Activated CD4-positive, alpha-beta T cell treated with anti-CD3 and anti-CD28 coated beads, Interleukin-2, amount 50 U/mL, for 24 hours (primary cell): ENCODE results near the gene C16orf87.
A peak's percentile ranks its signal among the peaks of the same experiment; 100 is the strongest.
"Not testable (repeated sequence)": the region's sequence is repeated elsewhere in the genome, so short reads cannot be mapped to it uniquely, and the experiment has no call there.

ENCODE experiments used
- DNase-seq, 2 donors: peaks; one replicate each; pipeline ENCODE4 v3.0.0-alpha.2; 2020; ENCODE audit warnings: low read depth in 1 of 2, low spot score in 1 of 2

Gene C16orf87

GRCh38 chr16:46830902-46831647, at the start of gene C16orf87:
Gene C16orf87, minus strand, starts transcription at chr16:46831180. Its CDS starts 31 bp downstream, at chr16:46831149.
- DNase-seq = peak; percentile 78 to 84

- DNase-seq = no peak
These were observed 44.3 kb upstream of the C16orf87 start for GRCh38 chr16:46875243-46875642.

- DNase-seq = no peak
These were observed 42.2 kb upstream of the C16orf87 start for GRCh38 chr16:46873201-46873600.

GRCh38 chr16:46871597-46871996, 40.6 kb upstream of the C16orf87 start:
- DNase-seq = no peak

GRCh38 chr16:46868891-46869290, 37.9 kb upstream of the C16orf87 start:
- not testable (repeated sequence) for DNase-seq

- not testable (repeated sequence) for DNase-seq
These were observed 36.5 kb upstream of the C16orf87 start for GRCh38 chr16:46867486-46867885.

GRCh38 chr16:46866286-46866685, 35.3 kb upstream of the C16orf87 start:
- no peak for DNase-seq

GRCh38 chr16:46862555-46863447, 31.8 kb upstream of the C16orf87 start:
- no peak for DNase-seq

- DNase-seq = peak in 1 of 2 donors; percentile 14
These were observed 28.8 kb upstream of the C16orf87 start for GRCh38 chr16:46859719-46860152.

- DNase-seq = no peak
These were observed 27.2 kb upstream of the C16orf87 start for GRCh38 chr16:46858151-46858550.

GRCh38 chr16:46857368-46857945, 26.5 kb upstream of the C16orf87 start:
- DNase-seq = no peak

GRCh38 chr16:46855389-46855788, 24.4 kb upstream of the C16orf87 start:
- DNase-seq = no peak

GRCh38 chr16:46854846-46855245, 23.9 kb upstream of the C16orf87 start:
- no peak for DNase-seq

- peak; percentile 24 to 50 for DNase-seq
These were observed 22.9 kb upstream of the C16orf87 start for GRCh38 chr16:46853713-46854443.

GRCh38 chr16:46852130-46852529, 21.1 kb upstream of the C16orf87 start:
- DNase-seq = no peak

GRCh38 chr16:46850619-46851555, 19.9 kb upstream of the C16orf87 start:
- no peak for DNase-seq

GRCh38 chr16:46848768-46849764, 18.1 kb upstream of the C16orf87 start:
- DNase-seq = no peak

- DNase-seq = no peak
These were observed 15.0 kb upstream of the C16orf87 start for GRCh38 chr16:46845952-46846351.

GRCh38 chr16:46844771-46845170, 13.8 kb upstream of the C16orf87 start:
- no peak for DNase-seq
